ENCODE results near the gene NEU1. TPM values are rescaled to one million over a fixed set of nuclear protein-coding genes. Genes with fewer than 3 reads are reported as not detected.
A peak's percentile ranks its signal among the peaks of the same experiment; 100 is the strongest.
"Not testable (repeated sequence)": the region's sequence is repeated elsewhere in the genome, so short reads cannot be mapped to it uniquely, and the experiment has no call there.

NEU1 gene
- total RNA-seq, 2 experiments from 2014 or later = 8.7 to 9.8 TPM

DNA sequence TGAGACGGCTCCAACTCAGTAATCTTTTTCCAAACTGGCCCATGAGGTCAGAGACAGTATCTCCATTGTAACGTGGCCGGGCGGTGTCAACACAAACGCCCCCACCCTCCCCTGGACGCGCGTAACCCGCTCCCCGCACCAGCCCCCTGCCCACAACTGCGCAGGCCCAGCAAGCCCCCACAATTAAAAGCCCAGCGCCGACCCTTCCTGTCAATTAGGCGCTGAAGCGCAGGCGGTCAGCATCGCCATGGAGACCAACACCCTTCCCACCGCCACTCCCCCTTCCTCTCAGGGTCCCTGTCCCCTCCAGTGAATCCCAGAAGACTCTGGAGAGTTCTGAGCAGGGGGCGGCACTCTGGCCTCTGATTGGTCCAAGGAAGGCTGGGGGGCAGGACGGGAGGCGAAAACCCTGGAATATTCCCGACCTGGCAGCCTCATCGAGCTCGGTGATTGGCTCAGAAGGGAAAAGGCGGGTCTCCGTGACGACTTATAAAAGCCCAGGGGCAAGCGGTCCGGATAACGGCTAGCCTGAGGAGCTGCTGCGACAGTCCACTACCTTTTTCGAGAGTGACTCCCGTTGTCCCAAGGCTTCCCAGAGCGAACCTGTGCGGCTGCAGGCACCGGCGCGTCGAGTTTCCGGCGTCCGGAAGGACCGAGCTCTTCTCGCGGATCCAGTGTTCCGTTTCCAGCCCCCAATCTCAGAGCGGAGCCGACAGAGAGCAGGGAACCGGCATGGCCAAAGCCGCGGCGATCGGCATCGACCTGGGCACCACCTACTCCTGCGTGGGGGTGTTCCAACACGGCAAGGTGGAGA lies 47.4 kb downstream of the NEU1 start, which contains the start of the genes HSPA1A and HSPA1L:
Gene HSPA1A, plus strand, starts transcription at position 519 of the 814 bp plus-strand sequence. Its CDS starts 214 bp downstream, at position 733.
Gene HSPA1L, minus strand, starts transcription at position 259 of the 814 bp plus-strand sequence. CDS start 3,311 bp downstream, outside the sequence.
- ATAC-seq (peak; percentile 28), DNase-seq (peak; percentile 67)
- Mint-ChIP-seq H3K4me1 (ENCODE audit: low read depth) (peaks cover 41% of the 10 kb centered on the region), H3K9me3 (no peaks in the 10 kb centered on the region), H3K27me3 (no peaks in the 10 kb centered on the region), H3K36me3 (ENCODE audit: low read depth) (peaks cover 6% of the 10 kb centered on the region), H3K4me3 (peak within 1 kb of the TSS; percentile 85), H3K27ac (peak within 1 kb of the TSS; percentile 92)
- CTCF ChIA-PET = interaction anchor here (0.6 to 3.7 kb wide), 9 partner anchors 8 to 85 kb away, joined by 3 to 16 read pairs (median 3); partner anchors contain the start of genes LSM2 and VARS1
- intact Hi-C loops (cut with micrococcal nuclease) = no loop called here
- POLR2A ChIA-PET = interaction anchor here (0.6 to 1.6 kb wide), 4 partner anchors 9 to 22 kb away, joined by 3 to 6 read pairs (median 4); partner anchors contain the start of gene LSM2
- TF ChIP-seq, protein P1, sequence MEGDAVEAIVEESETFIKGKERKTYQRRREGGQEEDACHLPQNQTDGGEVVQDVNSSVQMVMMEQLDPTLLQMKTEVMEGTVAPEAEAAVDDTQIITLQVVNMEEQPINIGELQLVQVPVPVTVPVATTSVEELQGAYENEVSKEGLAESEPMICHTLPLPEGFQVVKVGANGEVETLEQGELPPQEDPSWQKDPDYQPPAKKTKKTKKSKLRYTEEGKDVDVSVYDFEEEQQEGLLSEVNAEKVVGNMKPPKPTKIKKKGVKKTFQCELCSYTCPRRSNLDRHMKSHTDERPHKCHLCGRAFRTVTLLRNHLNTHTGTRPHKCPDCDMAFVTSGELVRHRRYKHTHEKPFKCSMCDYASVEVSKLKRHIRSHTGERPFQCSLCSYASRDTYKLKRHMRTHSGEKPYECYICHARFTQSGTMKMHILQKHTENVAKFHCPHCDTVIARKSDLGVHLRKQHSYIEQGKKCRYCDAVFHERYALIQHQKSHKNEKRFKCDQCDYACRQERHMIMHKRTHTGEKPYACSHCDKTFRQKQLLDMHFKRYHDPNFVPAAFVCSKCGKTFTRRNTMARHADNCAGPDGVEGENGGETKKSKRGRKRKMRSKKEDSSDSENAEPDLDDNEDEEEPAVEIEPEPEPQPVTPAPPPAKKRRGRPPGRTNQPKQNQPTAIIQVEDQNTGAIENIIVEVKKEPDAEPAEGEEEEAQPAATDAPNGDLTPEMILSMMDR (IDR thresholded peaks at IDR 0.05) = no peak

DNA sequence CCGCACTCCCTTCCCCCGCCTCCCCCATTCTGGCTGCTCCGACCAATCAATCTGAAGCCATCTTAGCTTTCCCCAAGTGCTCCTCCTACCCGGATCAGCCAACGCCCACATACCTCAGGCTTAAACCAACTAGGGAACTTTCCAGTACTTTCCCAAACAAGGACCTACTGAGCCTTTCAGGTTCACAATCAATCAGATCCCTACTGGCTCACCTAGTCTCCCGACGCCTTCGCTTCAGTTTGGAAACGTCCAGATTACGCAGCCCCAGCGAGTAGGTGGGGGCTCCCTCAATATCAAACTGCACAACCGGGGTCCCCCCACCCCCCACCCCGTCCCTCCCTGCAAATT lies 48.0 kb downstream of the NEU1 start:
- ChIA-PET CTCF (interaction anchor here (0.9 to 3.7 kb wide), 6 partner anchors 8 to 76 kb away, joined by 3 to 16 read pairs (median 4); partner anchors contain the start of genes LSM2, MSH5 and VARS1), POLR2A (interaction anchor here (0.9 to 1.6 kb wide), 3 partner anchors 8 to 17 kb away, joined by 3 to 6 read pairs (median 4); partner anchors contain the start of gene LSM2)
- intact Hi-C loops (cut with micrococcal nuclease) = no loop called here
- Mint-ChIP-seq H3K9me3 (no peaks in the 10 kb centered on the region), H3K27me3 (no peaks in the 10 kb centered on the region), H3K27ac (peak overlapping the region; percentile 92), H3K36me3 (ENCODE audit: low read depth) (peaks cover 6% of the 10 kb centered on the region), H3K4me1 (ENCODE audit: low read depth) (peaks cover 37% of the 10 kb centered on the region), H3K4me3 (peak overlapping the region; percentile 85)
- peak; percentile 76 for DNase-seq
- TF ChIP-seq, protein P1 (IDR thresholded peaks at IDR 0.05) = no peak
- ATAC-seq = peak; percentile 53

DNA sequence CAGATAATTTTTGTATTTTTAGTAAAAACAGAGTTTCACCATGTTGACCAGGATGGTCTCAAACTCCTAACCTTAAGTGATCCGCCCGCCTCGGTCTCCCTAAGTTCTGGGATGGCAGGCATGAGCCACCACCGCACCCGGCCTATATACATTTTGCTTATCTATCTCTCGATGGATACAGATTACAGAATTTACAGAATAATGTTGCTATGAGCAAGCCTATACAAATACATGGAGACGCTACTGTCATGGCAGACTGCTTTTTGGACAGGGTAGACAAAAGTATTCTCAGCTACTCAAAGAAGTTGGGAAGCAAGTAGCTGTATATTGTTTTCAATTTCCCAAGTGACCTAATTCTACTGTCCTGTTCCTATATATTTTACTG lies 49.2 kb downstream of the NEU1 start:
- Mint-ChIP-seq H3K4me1 (ENCODE audit: low read depth) (peaks cover 32% of the 10 kb centered on the region), H3K27ac (peak overlapping the region; percentile 90)
- intact Hi-C loops (cut with micrococcal nuclease) = no loop called here

DNA sequence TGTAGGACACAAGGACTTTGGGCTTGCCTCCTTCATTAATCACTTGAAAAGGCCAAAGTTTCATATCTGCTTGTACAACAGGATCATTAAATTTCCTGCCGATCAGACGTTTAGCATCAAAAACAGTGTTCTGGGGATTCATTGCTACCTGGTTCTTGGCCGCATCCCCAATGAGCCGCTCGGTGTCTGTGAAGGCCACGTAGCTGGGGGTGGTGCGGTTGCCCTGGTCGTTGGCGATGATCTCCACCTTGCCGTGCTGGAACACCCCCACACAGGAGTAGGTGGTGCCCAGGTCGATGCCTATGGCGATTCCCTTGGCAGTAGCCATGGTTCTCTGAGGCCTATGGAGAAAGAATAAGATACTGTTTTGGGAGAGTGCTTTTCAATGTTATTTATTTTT lies 51.0 kb downstream of the NEU1 start:
- TF ChIP-seq, protein P1 (IDR thresholded peaks at IDR 0.05) = no peak
- Mint-ChIP-seq H3K4me1 (ENCODE audit: low read depth) (peaks cover 24% of the 10 kb centered on the region), H3K27me3 (no peaks in the 10 kb centered on the region), H3K36me3 (ENCODE audit: low read depth) (no peaks in the 10 kb centered on the region), H3K27ac (no peak overlapping the region), H3K9me3 (no peaks in the 10 kb centered on the region), H3K4me3 (no peak overlapping the region)
- intact Hi-C loops (cut with micrococcal nuclease) = no loop called here
- DNase-seq (no peak), ATAC-seq (no peak)
- ChIA-PET CTCF (interaction anchor here (0.7 to 2.1 kb wide), 5 partner anchors 16 to 82 kb away, joined by 3 to 9 read pairs (median 6); partner anchors contain the start of gene VARS1), POLR2A (interaction anchor here (0.5 to 1.7 kb wide), 8 partner anchors 10 to 159 kb away, joined by 3 to 5 read pairs (median 3); partner anchors contain the start of gene BAG6)

More for the DNA sequence above, 49.2 kb downstream of the NEU1 start:
- no peaks in the 10 kb centered on the region for H3K9me3 Mint-ChIP-seq
- POLR2A ChIA-PET = interaction anchor here (0.6 to 1.2 kb wide), 2 partner anchors 25 to 148 kb away, joined by 3 to 5 read pairs; partner anchors contain the start of genes CSNK2B and GPANK1
- CTCF ChIA-PET = interaction anchor here (0.7 to 3.7 kb wide), 7 partner anchors 17 to 139 kb away, joined by 3 to 16 read pairs (median 6); partner anchors contain the start of genes MSH5 and VARS1
- TF ChIP-seq, protein P1 (IDR thresholded peaks at IDR 0.05) = no peak
- ATAC-seq = no peak
- no peak for DNase-seq
- H3K4me3 Mint-ChIP-seq = peak overlapping the region; percentile 85
- no peaks in the 10 kb centered on the region for H3K27me3 Mint-ChIP-seq
- H3K36me3 Mint-ChIP-seq (ENCODE audit: low read depth) = peaks cover 3% of the 10 kb centered on the region

DNA sequence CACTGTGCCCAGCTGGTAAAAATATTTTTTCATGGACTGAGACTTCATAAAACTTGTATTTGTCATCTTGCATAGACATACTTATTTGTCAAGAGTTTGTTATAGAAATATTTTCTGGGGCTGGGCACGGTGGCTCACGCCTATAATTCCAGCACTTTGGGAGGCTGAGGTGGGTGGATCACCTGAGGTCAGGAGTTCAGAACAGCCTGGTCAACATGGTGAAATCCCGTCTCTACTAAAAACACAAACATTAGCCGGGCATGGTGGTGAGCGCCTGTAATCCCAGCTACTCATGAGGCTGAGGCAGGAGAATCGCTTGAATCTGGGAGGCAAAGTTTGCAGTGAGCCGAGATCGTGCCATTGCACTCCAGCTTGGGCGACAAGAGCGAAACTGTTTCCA lies 54.0 kb downstream of the NEU1 start:
- ChIA-PET POLR2A (interaction anchor here (0.6 to 0.9 kb wide), 3 partner anchors 13 to 909 kb away, joined by 3 to 4 read pairs (median 3); no protein-coding TSS in a partner anchor), CTCF (interaction anchor here (0.9 to 2.6 kb wide), 4 partner anchors 12 to 79 kb away, joined by 3 to 11 read pairs (median 4); no protein-coding TSS in a partner anchor)
- H3K36me3 Mint-ChIP-seq (ENCODE audit: low read depth); ATAC-seq; intact Hi-C loops (cut with micrococcal nuclease); H3K4me3 Mint-ChIP-seq; DNase-seq; H3K27me3 Mint-ChIP-seq; H3K9me3 Mint-ChIP-seq: not testable (repeated sequence)
- Mint-ChIP-seq H3K27ac (peak overlapping the region; percentile 20), H3K4me1 (ENCODE audit: low read depth) (peaks cover 28% of the 10 kb centered on the region)

Data from activated CD8-positive, alpha-beta T cell treated with anti-CD3 and anti-CD28 coated beads for 36 hours (primary cell).